HepG2 (cell line): Measurements from ENCODE around the gene MSANTD2. TPM values are rescaled to one million over a fixed set of nuclear protein-coding genes. Genes with fewer than 3 reads are reported as not detected.

Source experiments
- ATAD3A ChIP-seq: sonication (generic); formaldehyde crosslinking; IDR thresholded peaks from 2 replicates; pipeline ENCODE4 v1.4.0; 2020; ENCODE audit warnings: missing genetic modification reagents
- ATF5 ChIP-seq: sonication (generic); formaldehyde crosslinking; IDR thresholded peaks from 2 replicates; pipeline ENCODE4 v1.4.0; 2020; ENCODE audit warnings: mild to moderate bottlenecking, low read depth, missing genetic modification reagents
- BCL3 ChIP-seq: sonication (generic); formaldehyde crosslinking; IDR thresholded peaks from 2 replicates; pipeline ENCODE4 v1.5.1; 2020; ENCODE audit warnings: mild to moderate bottlenecking, missing genetic modification reagents, moderate library complexity
- CREB1 ChIP-seq, 2 experiments: fragments of 450-650 bp in 1 of 2; IDR thresholded peaks; 2 replicates each; pipeline ENCODE4 v1.6.1; 2016 to 2017; ENCODE audit warnings: control low read depth in 1 of 2, mild to moderate bottlenecking in 1 of 2, missing compliant biosample characterization in 1 of 2, missing genetic modification characterization in 1 of 2
- HDAC6 ChIP-seq: fragments of 200-600 bp; sonication (generic); IDR thresholded peaks from 2 replicates; pipeline ENCODE4 v1.7.0; 2017; ENCODE audit warnings: mild to moderate bottlenecking, antibody characterized with exemption, low read length, low read depth
- HIVEP1 ChIP-seq: sonication (generic); formaldehyde crosslinking; IDR thresholded peaks from 2 replicates; pipeline ENCODE4 v1.4.0; 2020; ENCODE audit warnings: mild to moderate bottlenecking, missing genetic modification reagents
- IRF2 ChIP-seq: IDR thresholded peaks from 2 replicates; pipeline ENCODE4 v1.6.1; 2018; ENCODE audit warnings: missing genetic modification reagents, missing compliant biosample characterization
- KDM6A ChIP-seq: IDR thresholded peaks from 2 replicates; pipeline ENCODE4 v1.6.1; 2016; ENCODE audit warnings: low read depth
- MTF2 ChIP-seq: sonication (generic); formaldehyde crosslinking; IDR thresholded peaks from 2 replicates; pipeline ENCODE4 v1.5.0; 2020; ENCODE audit warnings: missing genetic modification reagents, borderline replicate concordance
- REST ChIP-seq, 2 experiments: IDR thresholded peaks; 2 replicates each; pipeline ENCODE4 v1.6.1; 2011 to 2012; ENCODE audit warnings: low read length in 2 of 2, borderline replicate concordance in 1 of 2, low read depth in 1 of 2, mild to moderate bottlenecking in 1 of 2, moderate library complexity in 1 of 2
- SP5 ChIP-seq: IDR thresholded peaks from 2 replicates; pipeline ENCODE4 v1.6.1; 2016; ENCODE audit warnings: low read depth, borderline replicate concordance
- ZBTB43 ChIP-seq: sonication (generic); formaldehyde crosslinking; conservative IDR thresholded peaks from 2 replicates; pipeline ENCODE4 v1.4.0; 2020; ENCODE audit warnings: missing genetic modification reagents
- ZBTB8A ChIP-seq: sonication (generic); formaldehyde crosslinking; IDR thresholded peaks from 2 replicates; pipeline ENCODE4 v1.4.0; 2020; ENCODE audit warnings: mild to moderate bottlenecking, low read depth, missing genetic modification reagents, borderline replicate concordance
- ZGPAT ChIP-seq: IDR thresholded peaks from 2 replicates; pipeline ENCODE4 v1.6.1; 2016; ENCODE audit warnings: mild to moderate bottlenecking
- ZNF253 ChIP-seq: sonication (generic); formaldehyde crosslinking; IDR thresholded peaks from 2 replicates; pipeline ENCODE4 v1.8.0; 2022; ENCODE audit warnings: mild to moderate bottlenecking, missing genetic modification reagents, borderline replicate concordance
- ZNF468 ChIP-seq: sonication (generic); formaldehyde crosslinking; IDR thresholded peaks from 2 replicates; pipeline ENCODE4 v1.8.0; 2022; ENCODE audit warnings: mild to moderate bottlenecking, moderate library complexity, missing genetic modification reagents
- ZNF543 ChIP-seq: sonication (generic); formaldehyde crosslinking; IDR thresholded peaks from 2 replicates; pipeline ENCODE4 v1.4.0; 2020; ENCODE audit warnings: mild to moderate bottlenecking, missing genetic modification reagents
- ZNF782 ChIP-seq: sonication (generic); formaldehyde crosslinking; IDR thresholded peaks from 2 replicates; pipeline ENCODE4 v1.4.0; 2020; ENCODE audit warnings: missing genetic modification reagents, mild to moderate bottlenecking, borderline replicate concordance
- polyA plus RNA-seq, 8 experiments: library from polyadenylated mRNA; depleted of rRNA in 3 of 8; stranded (reverse) in 7 of 8; unstranded in 1 of 8; fragments of >200 nt; fragmentation: Illumina TruSeq in 4 of 8; extraction: Trizol in 4 of 8; gene quantifications; 2 replicates each; pipeline versions ENCODE4 v1.2.1 to v1.2.3, GENCODE V29; 2011 to 2016; ENCODE audit warnings: low read depth in 4 of 8, missing spikeins in 1 of 8, mixed read lengths in 1 of 8; ENCODE audit not compliant: insufficient read depth in 1 of 8
- total RNA-seq, 5 experiments: library from RNA; depleted of rRNA; stranded (reverse); fragments of >200 nt; fragmentation: Illumina TruSeq; extraction: Trizol; gene quantifications; 2 replicates each; pipeline ENCODE4 v1.2.3, GENCODE V29; 2016; ENCODE audit warnings: low read depth in 1 of 5

MSANTD2 gene
- total and polyA plus RNA-seq, 2 of the 13 experiments (the other 11 are each of a cell fraction or from before 2014, with no cell fraction given) = 8.7 to 10.1 TPM

GRCh38 chr11:124800226-124800929 is at the start of gene MSANTD2 (continued):
- TF ChIP-seq IRF2 (peak; percentile 62; the same call in 1 of the 2 replicates), MTF2 (CRISPR knock-in tag) (peak; percentile 79), ZNF543 (CRISPR knock-in tag) (peak; percentile 70; the same call in 1 of the 2 replicates), ZBTB43 (CRISPR knock-in tag) (no peak), REST (IDR thresholded peaks at IDR 0.05; ENCODE audit: borderline replicate concordance in 1 of 2, low read depth in 1 of 2, low read length in 2 of 2) (peak in 1 of 2 experiments; percentile 44; a peak in 1 of 4 replicates), ZNF782 (CRISPR knock-in tag) (0 out of 2 replicates have a peak, but pooled peaks have one; percentile 49), SP5 (CRISPR knock-in tag) (0 out of 2 replicates have a peak, but pooled peaks have one; percentile 20), ZGPAT (CRISPR knock-in tag) (peak; percentile 77; the same call in 1 of the 2 replicates), ATAD3A (CRISPR knock-in tag) (no peak), ZBTB8A (CRISPR knock-in tag) (0 out of 2 replicates have a peak, but pooled peaks have one; percentile 28), KDM6A (CRISPR knock-in tag) (no peak; the same call in 1 of the 2 replicates), ATF5 (CRISPR knock-in tag) (0 out of 2 replicates have a peak, but pooled peaks have one; percentile 40), HIVEP1 (CRISPR knock-in tag) (peak; percentile 69), BCL3 (CRISPR knock-in tag) (peak; percentile 73; the same call in 1 of the 2 replicates), ZNF253 (CRISPR knock-in tag) (0 out of 2 replicates have a peak, but pooled peaks have one; percentile 39), ZNF468 (CRISPR knock-in tag) (no peak), CREB1 (IDR thresholded peaks at IDR 0.05) (peak; percentile 75; the same call in 1 of the 2 replicates), CREB1 (CRISPR knock-in tag; IDR thresholded peaks at IDR 0.05) (peak; percentile 61; the same call in 1 of the 2 replicates), HDAC6 (no peak)
